Measurements from ENCODE around the gene ST6GAL1.
"Not testable (repeated sequence)": the region's sequence is repeated elsewhere in the genome, so short reads cannot be mapped to it uniquely, and the experiment has no call there.

Gene ST6GAL1, protein sequence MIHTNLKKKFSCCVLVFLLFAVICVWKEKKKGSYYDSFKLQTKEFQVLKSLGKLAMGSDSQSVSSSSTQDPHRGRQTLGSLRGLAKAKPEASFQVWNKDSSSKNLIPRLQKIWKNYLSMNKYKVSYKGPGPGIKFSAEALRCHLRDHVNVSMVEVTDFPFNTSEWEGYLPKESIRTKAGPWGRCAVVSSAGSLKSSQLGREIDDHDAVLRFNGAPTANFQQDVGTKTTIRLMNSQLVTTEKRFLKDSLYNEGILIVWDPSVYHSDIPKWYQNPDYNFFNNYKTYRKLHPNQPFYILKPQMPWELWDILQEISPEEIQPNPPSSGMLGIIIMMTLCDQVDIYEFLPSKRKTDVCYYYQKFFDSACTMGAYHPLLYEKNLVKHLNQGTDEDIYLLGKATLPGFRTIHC

DNA sequence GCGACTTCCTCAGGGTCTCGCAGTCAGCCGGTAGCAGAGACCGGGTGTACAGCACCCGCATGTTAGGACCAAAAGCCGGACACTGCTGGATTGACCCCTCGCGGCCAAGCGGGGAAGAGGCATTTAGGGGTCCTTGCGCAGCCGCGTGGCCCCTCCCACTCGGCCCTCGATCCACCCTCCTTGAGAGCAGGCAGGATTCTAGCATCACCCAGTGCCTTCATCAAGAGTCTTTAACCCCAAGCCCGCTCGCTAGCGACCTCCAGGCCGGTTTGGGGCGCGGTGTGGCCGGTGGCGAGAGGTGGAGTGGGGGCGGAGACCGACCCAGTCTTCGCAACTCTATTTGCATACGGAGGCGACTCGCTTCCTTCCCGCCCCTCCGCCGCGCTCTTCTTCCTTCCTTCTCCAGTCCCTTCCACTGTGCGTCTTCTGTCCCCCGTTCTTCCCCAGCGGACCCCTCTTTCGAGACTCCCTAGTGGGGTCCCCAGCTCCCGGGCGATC, at the start of gene ST6GAL1:
Gene ST6GAL1 (plus strand): TSS at position 384 of the 498 bp plus-strand sequence. CDS start 112,178 bp downstream, outside the sequence.
- H3K27me3 Mint-ChIP-seq: no peaks in the 10 kb centered on the region
- peak; percentile 38 to 39 for DNase-seq (ENCODE audit: low spot score in 2 of 2)
- peaks cover 34% of the 10 kb centered on the region for H3K36me3 Mint-ChIP-seq (ENCODE audit: insufficient read depth)
- H3K27ac Mint-ChIP-seq (ENCODE audit: low read depth): peak within 1 kb of the TSS; percentile 95
- peaks cover 40% of the 10 kb centered on the region for H3K4me1 Mint-ChIP-seq
- peak within 1 kb of the TSS; percentile 96 for H3K4me3 Mint-ChIP-seq
- no peaks in the 10 kb centered on the region for H3K9me3 Mint-ChIP-seq
- ATAC-seq (replicated peaks; ENCODE audit: extremely low read depth, poor library complexity, severe bottlenecking): peak; percentile 27

DNA sequence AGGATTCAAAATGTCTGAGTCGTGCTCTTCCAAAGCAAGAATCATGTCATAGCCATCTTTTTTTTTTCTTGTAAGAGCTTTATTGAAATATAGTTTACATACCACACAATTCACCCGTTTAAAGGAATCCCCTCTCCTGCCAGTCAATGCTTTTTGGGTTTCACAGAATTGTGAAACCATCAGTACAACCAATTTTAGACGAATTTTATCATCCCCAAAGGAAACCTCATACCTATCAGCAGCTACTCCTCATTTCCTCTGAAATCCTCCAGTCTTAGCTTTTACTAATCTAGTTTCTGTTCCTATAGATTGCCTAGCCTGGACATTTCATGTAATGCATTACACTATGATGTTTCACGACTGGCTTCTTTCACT, 48.2 kb upstream of the ST6GAL1 start:
- Mint-ChIP-seq H3K36me3 (ENCODE audit: insufficient read depth) (peaks cover 3% of the 10 kb centered on the region), H3K27ac (ENCODE audit: low read depth) (peak overlapping the region; percentile 72), H3K4me3 (peak overlapping the region; percentile 31), H3K9me3 (peaks cover 5% of the 10 kb centered on the region), H3K4me1 (peaks cover 39% of the 10 kb centered on the region), H3K27me3 (no peaks in the 10 kb centered on the region)
- no peak for ATAC-seq (replicated peaks; ENCODE audit: extremely low read depth, poor library complexity, severe bottlenecking)
- no peak for DNase-seq (ENCODE audit: low spot score in 2 of 2)

DNA sequence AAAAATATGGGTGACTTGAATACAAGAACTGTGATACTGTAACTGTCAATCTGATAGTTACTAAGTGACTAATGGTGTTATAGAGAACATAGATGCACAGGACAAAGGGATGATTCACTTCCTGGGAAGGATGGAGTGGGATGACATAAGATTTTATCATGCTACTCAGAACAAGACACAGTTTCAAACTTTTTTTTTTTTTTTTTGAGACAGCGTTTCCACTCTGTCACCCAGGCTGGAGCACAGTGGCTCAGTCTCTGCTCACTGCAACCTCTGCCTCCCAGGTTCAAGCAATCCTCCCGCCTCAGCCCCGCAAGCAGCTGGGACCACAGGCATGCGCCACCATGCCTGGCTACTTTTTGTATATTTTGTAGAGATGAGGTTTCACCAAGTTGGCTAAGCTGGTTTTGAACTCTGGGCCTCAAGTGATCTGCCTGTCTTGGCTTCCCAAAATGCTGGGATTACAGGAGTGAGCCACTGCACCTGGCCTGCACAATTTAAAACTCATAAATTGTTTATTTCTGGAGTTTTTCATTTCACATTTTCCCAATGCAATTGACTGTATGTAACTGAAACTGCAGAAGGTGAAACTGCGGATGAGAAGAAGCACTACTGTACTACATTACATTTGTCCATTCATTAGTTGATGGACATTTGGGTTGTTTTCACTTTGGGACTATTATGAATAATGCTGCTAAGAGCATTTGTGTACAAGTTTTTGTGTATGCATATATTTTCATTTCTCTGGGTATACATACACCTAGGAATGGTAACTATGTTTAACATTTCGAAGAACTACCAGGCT, 47.2 kb upstream of the ST6GAL1 start:
- Mint-ChIP-seq H3K4me3 (peak overlapping the region; percentile 36), H3K27me3 (no peaks in the 10 kb centered on the region)
- ATAC-seq (replicated peaks; ENCODE audit: extremely low read depth, poor library complexity, severe bottlenecking): no peak

DNA sequence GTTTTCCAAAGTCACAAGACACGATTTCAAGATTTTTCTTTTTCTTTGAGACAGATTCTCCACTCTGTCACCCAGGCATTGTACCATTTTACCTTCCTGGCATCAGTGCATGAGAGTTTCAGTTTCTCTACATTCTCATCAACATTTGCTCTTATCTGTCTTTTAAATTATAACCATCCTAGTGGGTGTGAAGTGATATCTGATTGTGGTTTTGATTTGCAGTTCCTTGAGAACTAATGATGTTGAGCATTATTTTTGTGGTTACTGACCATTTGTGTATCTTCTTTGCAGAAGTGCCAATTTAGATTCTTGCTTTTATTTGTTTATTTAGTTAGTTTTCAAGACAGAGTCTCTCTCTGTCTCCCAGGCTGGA, 46.7 kb upstream of the ST6GAL1 start:
- H3K4me1 Mint-ChIP-seq: peaks cover 39% of the 10 kb centered on the region
- H3K27ac Mint-ChIP-seq (ENCODE audit: low read depth): no peak overlapping the region
- no peaks in the 10 kb centered on the region for H3K27me3 Mint-ChIP-seq
- H3K36me3 Mint-ChIP-seq (ENCODE audit: insufficient read depth): peaks cover 3% of the 10 kb centered on the region
- no peak for DNase-seq (ENCODE audit: low spot score in 2 of 2)
- no peak for ATAC-seq (replicated peaks; ENCODE audit: extremely low read depth, poor library complexity, severe bottlenecking)
- peaks cover 5% of the 10 kb centered on the region for H3K9me3 Mint-ChIP-seq
- H3K4me3 Mint-ChIP-seq: peak overlapping the region; percentile 36

More for the DNA sequence above, 47.2 kb upstream of the ST6GAL1 start:
- Mint-ChIP-seq H3K36me3 (ENCODE audit: insufficient read depth) (peaks cover 3% of the 10 kb centered on the region), H3K4me1 (peaks cover 39% of the 10 kb centered on the region), H3K27ac (ENCODE audit: low read depth) (no peak overlapping the region), H3K9me3 (peaks cover 5% of the 10 kb centered on the region)
- no peak for DNase-seq (ENCODE audit: low spot score in 2 of 2)

DNA sequence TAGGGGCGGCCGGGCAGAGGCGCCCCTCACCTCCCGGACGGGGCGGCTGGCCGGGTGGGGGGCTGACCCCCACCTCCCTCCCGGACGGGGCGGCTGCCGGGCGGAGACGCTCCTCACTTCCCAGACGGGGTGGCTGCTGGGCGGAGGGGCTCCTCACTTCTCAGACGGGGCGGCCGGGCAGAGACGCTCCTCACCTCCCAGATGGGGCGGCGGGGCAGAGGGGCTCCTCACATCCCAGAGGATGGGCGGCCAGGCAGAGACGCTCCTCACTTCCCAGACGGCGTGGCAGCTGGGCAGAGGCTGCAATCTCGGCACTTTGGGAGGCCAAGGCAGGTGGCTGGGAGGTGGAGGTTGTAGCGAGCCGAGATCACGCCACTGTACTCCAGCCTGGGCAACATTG, 45.5 kb upstream of the ST6GAL1 start:
- DNase-seq (ENCODE audit: low spot score in 2 of 2); H3K27ac Mint-ChIP-seq (ENCODE audit: low read depth); H3K9me3 Mint-ChIP-seq; H3K4me3 Mint-ChIP-seq; H3K36me3 Mint-ChIP-seq (ENCODE audit: insufficient read depth); H3K27me3 Mint-ChIP-seq; ATAC-seq (replicated peaks; ENCODE audit: extremely low read depth, poor library complexity, severe bottlenecking): not testable (repeated sequence)
- peaks cover 32% of the 10 kb centered on the region for H3K4me1 Mint-ChIP-seq

DNA sequence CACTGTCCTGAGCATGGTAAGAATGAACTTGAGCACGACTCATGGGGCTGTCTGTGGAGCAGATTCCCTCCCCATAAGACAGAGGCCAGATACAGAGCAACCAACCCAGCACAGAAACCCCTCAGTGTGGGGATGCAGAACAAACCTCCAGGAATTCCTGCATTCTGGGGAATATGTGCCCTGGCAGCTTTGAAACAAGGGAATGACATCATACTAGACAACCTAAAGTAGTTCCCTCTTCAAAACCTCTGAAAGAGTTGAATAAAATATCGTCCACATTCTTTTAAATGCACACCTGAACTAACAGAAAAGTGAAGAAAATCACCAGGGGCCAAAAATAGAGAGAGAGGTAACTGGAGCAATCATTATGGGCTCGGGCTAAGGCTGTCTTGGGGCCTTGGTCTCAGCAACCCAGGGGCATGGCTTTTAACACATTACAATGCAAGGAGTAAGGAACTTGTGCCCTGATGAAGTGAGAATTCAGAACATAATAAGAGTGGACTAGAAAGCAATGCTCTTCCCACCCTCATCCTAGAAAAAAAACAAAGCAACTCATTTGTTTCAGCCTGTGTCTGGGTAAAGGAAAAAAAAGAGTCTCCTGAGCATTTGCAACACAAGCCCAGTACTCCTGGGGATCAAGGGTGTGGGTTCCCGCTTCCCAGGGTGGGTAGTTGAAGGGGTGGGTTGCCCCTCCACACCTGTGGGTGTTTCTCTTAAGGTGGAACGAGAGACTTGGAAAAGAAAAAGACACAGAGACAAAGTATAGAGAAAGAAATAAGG, 43.9 kb upstream of the ST6GAL1 start:
- ATAC-seq (replicated peaks; ENCODE audit: extremely low read depth, poor library complexity, severe bottlenecking) (no peak), DNase-seq (ENCODE audit: low spot score in 2 of 2) (no peak)
- H3K36me3 Mint-ChIP-seq (ENCODE audit: insufficient read depth): peaks cover 2% of the 10 kb centered on the region

DNA sequence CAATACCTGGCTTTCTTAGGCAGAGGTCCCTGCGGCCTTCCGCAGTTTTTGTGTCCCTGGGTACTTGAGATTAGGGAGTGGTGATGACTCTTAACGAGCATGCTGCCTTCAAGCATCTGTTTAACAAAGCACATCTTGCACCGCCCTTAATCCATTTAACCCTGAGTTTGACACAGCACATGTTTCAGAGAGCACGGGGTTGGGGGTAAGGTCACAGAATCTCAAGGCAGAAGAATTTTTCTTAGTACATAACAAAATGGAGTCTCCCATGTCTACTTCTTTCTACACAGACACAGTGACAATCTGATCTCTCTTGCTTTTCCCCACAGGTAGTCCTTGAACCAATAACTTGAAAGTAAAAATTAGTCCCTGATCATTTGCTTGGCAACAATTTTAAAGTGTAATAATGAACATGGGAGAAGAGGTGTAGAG, 42.8 kb upstream of the ST6GAL1 start:
- peaks cover 13% of the 10 kb centered on the region for H3K4me1 Mint-ChIP-seq
- DNase-seq (ENCODE audit: low spot score in 2 of 2); H3K9me3 Mint-ChIP-seq; ATAC-seq (replicated peaks; ENCODE audit: extremely low read depth, poor library complexity, severe bottlenecking); H3K27ac Mint-ChIP-seq (ENCODE audit: low read depth); H3K36me3 Mint-ChIP-seq (ENCODE audit: insufficient read depth); H3K4me3 Mint-ChIP-seq; H3K27me3 Mint-ChIP-seq: not testable (repeated sequence)

More for the DNA sequence above, 43.9 kb upstream of the ST6GAL1 start:
- peaks cover 21% of the 10 kb centered on the region for H3K4me1 Mint-ChIP-seq
- no peaks in the 10 kb centered on the region for H3K27me3 Mint-ChIP-seq
- no peak overlapping the region for H3K27ac Mint-ChIP-seq (ENCODE audit: low read depth)
- H3K9me3 Mint-ChIP-seq: peaks cover 5% of the 10 kb centered on the region
- H3K4me3 Mint-ChIP-seq: no peak overlapping the region

DNA sequence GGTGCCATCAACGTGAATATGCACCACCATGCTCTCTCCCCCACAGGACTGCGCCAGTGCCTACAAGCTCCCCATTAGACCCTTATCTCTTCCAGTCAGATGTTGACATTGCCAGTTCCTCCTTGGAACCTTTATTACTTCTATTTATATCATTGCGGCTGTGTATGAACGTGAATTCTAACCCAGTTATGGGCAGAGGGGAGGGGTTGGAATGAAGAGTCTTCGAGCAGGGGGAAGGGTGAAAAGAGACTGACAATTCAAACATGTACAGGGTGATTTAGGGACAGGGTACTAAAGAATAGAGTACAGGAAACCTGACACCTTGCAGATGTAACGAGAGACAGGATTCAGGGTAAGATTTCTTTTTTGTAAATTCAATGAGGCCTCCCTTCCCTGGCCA, 41.8 kb upstream of the ST6GAL1 start:
- ATAC-seq (replicated peaks; ENCODE audit: extremely low read depth, poor library complexity, severe bottlenecking) (no peak), DNase-seq (ENCODE audit: low spot score in 2 of 2) (no peak)
- Mint-ChIP-seq H3K27me3 (no peaks in the 10 kb centered on the region), H3K9me3 (no peaks in the 10 kb centered on the region), H3K4me1 (peaks cover 3% of the 10 kb centered on the region), H3K4me3 (no peak overlapping the region), H3K27ac (ENCODE audit: low read depth) (no peak overlapping the region), H3K36me3 (ENCODE audit: insufficient read depth) (peaks cover 2% of the 10 kb centered on the region)

DNA sequence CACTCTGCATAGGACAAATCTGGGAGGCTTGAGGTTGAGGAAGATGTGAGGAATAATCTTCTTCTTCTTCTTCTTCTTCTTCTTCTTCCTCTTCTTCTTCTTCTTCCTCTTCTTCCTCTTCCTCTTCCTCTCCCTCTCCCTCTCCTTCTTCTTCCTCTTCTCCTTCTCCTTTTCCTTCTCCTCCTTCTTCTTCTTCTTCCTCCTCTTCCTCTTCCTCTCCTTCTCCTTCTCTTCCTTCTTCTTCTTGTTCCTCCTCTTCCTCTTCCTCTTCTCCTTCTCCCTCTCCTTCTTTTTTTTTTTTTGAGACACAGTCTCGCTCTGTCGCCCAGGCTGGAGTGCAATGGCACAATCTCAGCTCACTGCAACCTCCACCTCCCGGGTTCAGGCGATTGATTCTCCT, 40.6 kb upstream of the ST6GAL1 start:
- H3K9me3 Mint-ChIP-seq; H3K27me3 Mint-ChIP-seq; DNase-seq (ENCODE audit: low spot score in 2 of 2); H3K4me1 Mint-ChIP-seq; H3K36me3 Mint-ChIP-seq (ENCODE audit: insufficient read depth); ATAC-seq (replicated peaks; ENCODE audit: extremely low read depth, poor library complexity, severe bottlenecking); H3K27ac Mint-ChIP-seq (ENCODE audit: low read depth); H3K4me3 Mint-ChIP-seq: not testable (repeated sequence)

DNA sequence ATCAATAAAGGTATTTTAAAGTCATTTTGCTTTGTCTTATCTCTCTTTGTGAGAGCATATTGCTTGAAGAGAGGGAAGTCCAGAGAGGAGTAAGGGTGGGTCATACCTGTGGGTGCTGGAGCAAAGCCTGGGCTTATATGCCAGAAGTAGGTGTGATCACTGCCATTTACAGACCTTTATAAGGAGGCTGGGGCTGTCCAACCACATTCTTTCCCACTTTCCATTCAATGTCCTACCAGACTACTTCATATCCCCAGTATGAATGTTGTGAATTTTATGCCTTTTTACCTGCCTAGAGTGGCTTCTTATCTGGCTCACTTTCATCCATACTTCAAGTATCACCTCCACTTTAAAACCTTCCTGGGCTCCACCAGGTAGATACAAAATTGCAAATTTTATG, 39.4 kb upstream of the ST6GAL1 start:
- no peak for DNase-seq (ENCODE audit: low spot score in 2 of 2)

DNA sequence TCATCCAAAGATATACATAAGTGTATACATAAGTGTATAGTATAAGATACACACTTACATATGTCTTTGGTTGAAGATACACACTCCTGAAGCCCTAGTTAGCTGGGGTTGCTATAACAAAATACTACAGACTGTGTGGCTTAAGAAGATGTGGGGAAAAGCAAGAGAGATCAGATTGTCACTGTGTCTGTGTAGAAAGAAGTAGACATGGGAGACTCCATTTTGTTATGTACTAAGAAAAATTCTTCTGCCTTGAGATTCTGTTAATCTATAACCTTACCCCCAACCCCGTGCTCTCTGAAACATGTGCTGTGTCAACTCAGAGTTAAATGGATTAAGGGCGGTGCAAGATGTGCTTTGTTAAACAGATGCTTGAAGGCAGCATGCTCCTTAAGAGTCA, 37.3 kb upstream of the ST6GAL1 start:
- not testable (repeated sequence) for DNase-seq (ENCODE audit: low spot score in 2 of 2); ATAC-seq (replicated peaks; ENCODE audit: extremely low read depth, poor library complexity, severe bottlenecking); H3K9me3 Mint-ChIP-seq; H3K27ac Mint-ChIP-seq (ENCODE audit: low read depth); H3K36me3 Mint-ChIP-seq (ENCODE audit: insufficient read depth); H3K4me1 Mint-ChIP-seq; H3K27me3 Mint-ChIP-seq; H3K4me3 Mint-ChIP-seq

More for the DNA sequence above, 39.4 kb upstream of the ST6GAL1 start:
- no peak for ATAC-seq (replicated peaks; ENCODE audit: extremely low read depth, poor library complexity, severe bottlenecking)
- H3K9me3 Mint-ChIP-seq: no peaks in the 10 kb centered on the region
- H3K4me1 Mint-ChIP-seq: no peaks in the 10 kb centered on the region
- no peak overlapping the region for H3K27ac Mint-ChIP-seq (ENCODE audit: low read depth)
- H3K27me3 Mint-ChIP-seq: no peaks in the 10 kb centered on the region
- H3K36me3 Mint-ChIP-seq (ENCODE audit: insufficient read depth): peaks cover 2% of the 10 kb centered on the region
- no peak overlapping the region for H3K4me3 Mint-ChIP-seq

DNA sequence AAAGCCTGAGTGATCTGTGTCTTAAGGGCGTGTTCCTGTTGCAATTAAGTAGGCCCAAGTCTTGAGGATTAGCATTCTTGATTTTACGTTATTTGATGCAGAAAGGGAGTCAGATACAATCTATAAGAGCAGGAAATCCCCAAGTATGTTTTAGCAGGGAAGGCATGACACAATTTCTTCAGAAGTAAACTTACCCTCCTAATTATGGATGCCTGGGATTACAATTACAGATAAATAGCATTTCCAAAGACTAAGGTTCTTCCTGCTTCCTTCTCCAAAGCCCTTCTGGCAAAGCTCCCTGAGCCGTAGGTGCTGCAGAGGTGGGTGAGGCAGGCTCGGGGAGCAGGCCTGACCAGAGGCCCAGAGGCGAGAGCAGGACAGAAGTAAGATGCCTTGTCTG, 34.9 kb upstream of the ST6GAL1 start:
- H3K36me3 Mint-ChIP-seq (ENCODE audit: insufficient read depth): no peaks in the 10 kb centered on the region
- DNase-seq (ENCODE audit: low spot score in 2 of 2): no peak
- peaks cover 7% of the 10 kb centered on the region for H3K4me1 Mint-ChIP-seq
- no peak overlapping the region for H3K4me3 Mint-ChIP-seq
- H3K9me3 Mint-ChIP-seq: no peaks in the 10 kb centered on the region
- H3K27ac Mint-ChIP-seq (ENCODE audit: low read depth): no peak overlapping the region
- no peak for ATAC-seq (replicated peaks; ENCODE audit: extremely low read depth, poor library complexity, severe bottlenecking)
- no peaks in the 10 kb centered on the region for H3K27me3 Mint-ChIP-seq
